SK-N-SH treated with all-trans-retinoic acid at 6 μM for 48 hours (cell line): Measurements from ENCODE around the gene FILIP1.

Source experiments
- OSR1 ChIP-seq: fragments of 250-450 bp; sonication (Bioruptor Pico); IDR thresholded peaks from 2 replicates; pipeline ENCODE4 v1.8.0; 2022; ENCODE audit warnings: moderate library complexity, mild to moderate bottlenecking, inconsistent platforms
- RARB ChIP-seq: fragments of 250-450 bp; sonication (Bioruptor Pico); IDR thresholded peaks from 2 replicates; pipeline ENCODE4 v1.8.0; 2021; ENCODE audit warnings: mild to moderate bottlenecking, moderate library complexity
- ZC3H10 ChIP-seq: fragments of 250-450 bp; sonication (Bioruptor Pico); IDR thresholded peaks from 2 replicates; pipeline ENCODE4 v1.5.1; 2021; ENCODE audit warnings: mild to moderate bottlenecking, moderate library complexity
- ZNF70 ChIP-seq: fragments of 450-650 bp; formaldehyde crosslinking; IDR thresholded peaks from 2 replicates; pipeline ENCODE4 v1.5.0; 2020; ENCODE audit warnings: mild to moderate bottlenecking, moderate library complexity

DNA sequence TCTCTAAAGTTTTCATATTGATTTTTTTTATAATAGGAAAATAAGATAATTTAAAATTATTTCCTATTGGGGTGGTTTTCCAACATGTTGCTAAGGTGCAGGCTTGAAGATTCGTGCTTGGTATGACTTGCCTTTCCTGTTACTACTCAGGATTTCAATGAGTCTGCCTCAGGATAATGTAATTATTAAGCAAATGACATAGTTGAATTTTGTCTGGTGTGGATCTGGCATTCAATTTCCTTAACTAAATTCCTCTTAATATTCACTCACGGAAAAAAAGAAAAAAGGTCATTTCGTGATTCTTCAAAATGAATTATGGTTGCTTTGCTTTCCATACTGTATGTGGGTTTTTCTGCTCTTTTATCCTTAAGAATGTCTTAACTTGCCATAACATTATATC, 9.3 kb upstream of the FILIP1 start:
- TF ChIP-seq OSR1 (CRISPR knock-in tag) (no peak), ZNF70 (CRISPR knock-in tag) (no peak), RARB (CRISPR knock-in tag) (no peak), ZC3H10 (no peak)
